Measurements from ENCODE around the gene CHST15. TPM values are rescaled to one million over a fixed set of nuclear protein-coding genes. Genes with fewer than 3 reads are reported as not detected.

The CHST15 gene
- total and polyA plus RNA-seq, 4 donors = 2.9 to 16.5 (median 6.4) TPM

DNA sequence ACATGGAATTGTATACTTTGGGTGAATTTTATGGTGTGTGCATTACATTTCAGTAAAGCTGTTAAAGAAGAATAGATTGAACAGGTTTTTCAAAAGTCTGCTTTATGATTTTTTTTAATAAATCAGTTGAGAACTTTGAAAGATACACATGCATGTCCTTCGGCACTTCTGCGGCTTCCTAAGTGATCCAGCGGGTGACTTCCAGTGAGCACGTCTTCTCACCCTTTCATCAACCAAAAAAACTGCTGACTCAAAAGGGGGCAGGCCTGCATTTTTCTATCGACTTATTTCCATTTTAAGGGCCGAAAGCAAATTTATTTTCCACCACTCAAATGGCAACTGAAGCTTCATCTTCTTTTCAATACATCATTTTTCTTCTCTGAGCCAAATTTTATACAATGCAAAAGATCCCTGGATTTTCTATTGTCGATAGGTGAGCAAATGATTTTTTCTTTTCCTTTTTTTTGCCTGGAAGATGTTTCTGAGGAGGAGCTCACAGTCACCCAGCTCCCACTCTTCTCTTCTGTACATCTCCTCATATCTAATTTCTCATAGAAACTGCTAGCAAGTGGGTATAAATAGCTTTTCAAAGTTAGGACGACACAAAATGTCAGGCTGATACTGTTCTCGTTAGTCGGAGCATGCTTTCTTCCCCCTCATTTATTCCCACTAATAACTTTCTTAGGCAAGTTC lies 10.2 kb downstream of the CHST15 start:
- WGBS = 85% methylated on average over 10 of the region's 10 CpGs
- no peak for DNase-seq (ENCODE audit: low spot score)
- no peak overlapping the region for H3K9ac ChIP-seq (ENCODE audit: low read depth in 1 of 2, low read length in 2 of 2)
- H3K4me1 ChIP-seq (ENCODE audit: control insufficient read depth in 4 of 4, insufficient read depth in 4 of 4, low read length in 3 of 4) = no peaks in the 10 kb centered on the region
- H3K27ac ChIP-seq (ENCODE audit: low read depth in 1 of 2, low read length in 2 of 2) = no peak overlapping the region
- H3K4me3 ChIP-seq (ENCODE audit: low read depth in 1 of 3, low read length in 3 of 3) = no peak overlapping the region
- no peaks in the 10 kb centered on the region for H3K27me3 ChIP-seq (ENCODE audit: control insufficient read depth in 4 of 4, insufficient read depth in 4 of 4, low read length in 3 of 4)
- H3K9me3 ChIP-seq (ENCODE audit: control insufficient read depth in 4 of 4, low read length in 3 of 4) = no peaks in the 10 kb centered on the region
- TF ChIP-seq JUND (IDR thresholded peaks at IDR 0.05) (no peak), YY1 (IDR thresholded peaks at IDR 0.05) (no peak), HNF4G (IDR thresholded peaks at IDR 0.05) (no peak), RAD21 (IDR thresholded peaks at IDR 0.05) (no peak), FOXA1 (IDR thresholded peaks at IDR 0.05) (no peak), RXRA (IDR thresholded peaks at IDR 0.05) (no peak), NR2F2 (IDR thresholded peaks at IDR 0.05) (no peak)
- TF ChIP-seq, protein P1, sequence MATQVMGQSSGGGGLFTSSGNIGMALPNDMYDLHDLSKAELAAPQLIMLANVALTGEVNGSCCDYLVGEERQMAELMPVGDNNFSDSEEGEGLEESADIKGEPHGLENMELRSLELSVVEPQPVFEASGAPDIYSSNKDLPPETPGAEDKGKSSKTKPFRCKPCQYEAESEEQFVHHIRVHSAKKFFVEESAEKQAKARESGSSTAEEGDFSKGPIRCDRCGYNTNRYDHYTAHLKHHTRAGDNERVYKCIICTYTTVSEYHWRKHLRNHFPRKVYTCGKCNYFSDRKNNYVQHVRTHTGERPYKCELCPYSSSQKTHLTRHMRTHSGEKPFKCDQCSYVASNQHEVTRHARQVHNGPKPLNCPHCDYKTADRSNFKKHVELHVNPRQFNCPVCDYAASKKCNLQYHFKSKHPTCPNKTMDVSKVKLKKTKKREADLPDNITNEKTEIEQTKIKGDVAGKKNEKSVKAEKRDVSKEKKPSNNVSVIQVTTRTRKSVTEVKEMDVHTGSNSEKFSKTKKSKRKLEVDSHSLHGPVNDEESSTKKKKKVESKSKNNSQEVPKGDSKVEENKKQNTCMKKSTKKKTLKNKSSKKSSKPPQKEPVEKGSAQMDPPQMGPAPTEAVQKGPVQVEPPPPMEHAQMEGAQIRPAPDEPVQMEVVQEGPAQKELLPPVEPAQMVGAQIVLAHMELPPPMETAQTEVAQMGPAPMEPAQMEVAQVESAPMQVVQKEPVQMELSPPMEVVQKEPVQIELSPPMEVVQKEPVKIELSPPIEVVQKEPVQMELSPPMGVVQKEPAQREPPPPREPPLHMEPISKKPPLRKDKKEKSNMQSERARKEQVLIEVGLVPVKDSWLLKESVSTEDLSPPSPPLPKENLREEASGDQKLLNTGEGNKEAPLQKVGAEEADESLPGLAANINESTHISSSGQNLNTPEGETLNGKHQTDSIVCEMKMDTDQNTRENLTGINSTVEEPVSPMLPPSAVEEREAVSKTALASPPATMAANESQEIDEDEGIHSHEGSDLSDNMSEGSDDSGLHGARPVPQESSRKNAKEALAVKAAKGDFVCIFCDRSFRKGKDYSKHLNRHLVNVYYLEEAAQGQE (IDR thresholded peaks at IDR 0.05) = no peak
- H3K36me3 ChIP-seq (ENCODE audit: control insufficient read depth in 4 of 4, insufficient read depth in 3 of 4, low read depth in 1 of 4, low read length in 3 of 4) = no peaks in the 10 kb centered on the region

DNA sequence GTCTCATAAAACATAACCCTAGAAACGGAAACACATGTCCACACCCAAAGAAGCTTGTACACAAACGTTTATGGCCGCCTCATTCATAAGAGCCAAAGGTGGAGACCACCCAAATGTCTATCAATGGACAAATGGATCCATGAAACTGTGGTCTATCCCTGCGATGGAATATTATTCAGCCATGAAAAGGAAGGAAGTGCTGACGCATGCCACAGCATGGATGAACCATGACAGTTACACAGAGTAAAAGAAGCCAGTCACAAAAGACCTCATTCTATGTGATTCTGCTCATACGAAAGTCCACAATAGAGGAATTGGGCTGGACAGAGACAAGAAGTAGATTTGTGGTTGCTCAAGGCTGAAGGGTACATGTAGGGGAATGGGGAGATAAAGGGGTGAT lies 10.8 kb downstream of the CHST15 start:
- Histone ChIP-seq H3K27ac (ENCODE audit: low read depth in 1 of 2, low read length in 2 of 2) (no peak overlapping the region), H3K4me3 (ENCODE audit: low read depth in 1 of 3, low read length in 3 of 3) (no peak overlapping the region), H3K4me1 (ENCODE audit: control insufficient read depth in 4 of 4, insufficient read depth in 4 of 4, low read length in 3 of 4) (peaks cover 0 to 2% (median 0%) of the 10 kb centered on the region in 4 donors), H3K9ac (ENCODE audit: low read depth in 1 of 2, low read length in 2 of 2) (no peak overlapping the region), H3K9me3 (ENCODE audit: control insufficient read depth in 4 of 4, low read length in 3 of 4) (no peaks in the 10 kb centered on the region), H3K27me3 (ENCODE audit: control insufficient read depth in 4 of 4, insufficient read depth in 4 of 4, low read length in 3 of 4) (no peaks in the 10 kb centered on the region), H3K36me3 (ENCODE audit: control insufficient read depth in 4 of 4, insufficient read depth in 3 of 4, low read depth in 1 of 4, low read length in 3 of 4) (no peaks in the 10 kb centered on the region)
- no peak for DNase-seq (ENCODE audit: low spot score)
- WGBS = 87% methylated on average over 6 of the region's 6 CpGs
- no peak for TF ChIP-seq RXRA (IDR thresholded peaks at IDR 0.05)

DNA sequence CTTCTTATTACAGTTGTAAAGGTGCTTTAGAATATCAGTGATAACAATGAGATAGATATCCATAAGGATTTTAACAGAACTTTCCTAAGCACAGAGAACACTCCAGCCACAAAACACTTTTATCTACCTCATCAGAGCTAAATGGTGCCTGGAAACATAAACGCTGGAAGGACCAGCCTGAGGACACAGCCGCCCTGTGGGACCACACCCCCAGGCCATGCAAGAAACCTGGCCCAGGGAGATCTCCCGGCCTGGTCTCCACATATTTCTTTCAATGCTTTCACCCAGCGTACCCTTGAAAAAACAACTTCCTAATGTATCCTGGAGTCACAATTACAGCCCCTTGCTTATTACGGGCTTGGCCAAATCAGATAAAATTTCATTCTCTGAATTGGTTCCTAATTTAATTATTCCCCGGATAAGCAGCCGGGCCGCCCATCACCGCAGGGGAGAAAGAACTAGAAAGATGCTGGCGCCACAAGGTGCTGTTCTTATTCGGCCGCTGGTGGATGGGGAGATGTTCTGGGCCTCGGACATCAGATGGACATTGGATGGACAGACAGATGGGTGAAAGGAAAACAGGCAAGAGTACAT lies 11.8 kb downstream of the CHST15 start:
- DNase-seq (ENCODE audit: low spot score) = no peak
- H3K27me3 ChIP-seq (ENCODE audit: control insufficient read depth in 4 of 4, insufficient read depth in 4 of 4, low read length in 3 of 4) = no peaks in the 10 kb centered on the region
- no peak overlapping the region for H3K4me3 ChIP-seq (ENCODE audit: low read depth in 1 of 3, low read length in 3 of 3)
- no peak overlapping the region for H3K27ac ChIP-seq (ENCODE audit: low read depth in 1 of 2, low read length in 2 of 2)
- 83% methylated on average over 13 of the region's 13 CpGs for WGBS
- H3K9ac ChIP-seq (ENCODE audit: low read depth in 1 of 2, low read length in 2 of 2) = no peak overlapping the region
- no peaks in the 10 kb centered on the region for H3K36me3 ChIP-seq (ENCODE audit: control insufficient read depth in 4 of 4, insufficient read depth in 3 of 4, low read depth in 1 of 4, low read length in 3 of 4)
- no peaks in the 10 kb centered on the region for H3K9me3 ChIP-seq (ENCODE audit: control insufficient read depth in 4 of 4, low read length in 3 of 4)
- peaks cover 0 to 2% (median 0%) of the 10 kb centered on the region in 4 donors for H3K4me1 ChIP-seq (ENCODE audit: control insufficient read depth in 4 of 4, insufficient read depth in 4 of 4, low read length in 3 of 4)
- TF ChIP-seq SP1 (IDR thresholded peaks at IDR 0.05) (no peak), EGR1 (IDR thresholded peaks at IDR 0.05; ENCODE audit: low read depth in 2 of 2) (no peak), FOXA2 (IDR thresholded peaks at IDR 0.05) (no peak), RAD21 (IDR thresholded peaks at IDR 0.05) (no peak), HNF4A (conservative IDR thresholded peaks at IDR 0.05) (no peak), JUND (IDR thresholded peaks at IDR 0.05) (no peak), HNF4G (IDR thresholded peaks at IDR 0.05) (no peak), TAF1 (conservative IDR thresholded peaks at IDR 0.05) (no peak), YY1 (IDR thresholded peaks at IDR 0.05) (no peak), FOXA1 (IDR thresholded peaks at IDR 0.05) (no peak)
- TF ChIP-seq, protein P2, sequence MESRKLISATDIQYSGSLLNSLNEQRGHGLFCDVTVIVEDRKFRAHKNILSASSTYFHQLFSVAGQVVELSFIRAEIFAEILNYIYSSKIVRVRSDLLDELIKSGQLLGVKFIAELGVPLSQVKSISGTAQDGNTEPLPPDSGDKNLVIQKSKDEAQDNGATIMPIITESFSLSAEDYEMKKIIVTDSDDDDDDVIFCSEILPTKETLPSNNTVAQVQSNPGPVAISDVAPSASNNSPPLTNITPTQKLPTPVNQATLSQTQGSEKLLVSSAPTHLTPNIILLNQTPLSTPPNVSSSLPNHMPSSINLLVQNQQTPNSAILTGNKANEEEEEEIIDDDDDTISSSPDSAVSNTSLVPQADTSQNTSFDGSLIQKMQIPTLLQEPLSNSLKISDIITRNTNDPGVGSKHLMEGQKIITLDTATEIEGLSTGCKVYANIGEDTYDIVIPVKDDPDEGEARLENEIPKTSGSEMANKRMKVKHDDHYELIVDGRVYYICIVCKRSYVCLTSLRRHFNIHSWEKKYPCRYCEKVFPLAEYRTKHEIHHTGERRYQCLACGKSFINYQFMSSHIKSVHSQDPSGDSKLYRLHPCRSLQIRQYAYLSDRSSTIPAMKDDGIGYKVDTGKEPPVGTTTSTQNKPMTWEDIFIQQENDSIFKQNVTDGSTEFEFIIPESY (IDR thresholded peaks at IDR 0.05) = no peak
- TF ChIP-seq, protein P3, sequence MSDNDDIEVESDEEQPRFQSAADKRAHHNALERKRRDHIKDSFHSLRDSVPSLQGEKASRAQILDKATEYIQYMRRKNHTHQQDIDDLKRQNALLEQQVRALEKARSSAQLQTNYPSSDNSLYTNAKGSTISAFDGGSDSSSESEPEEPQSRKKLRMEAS (IDR thresholded peaks at IDR 0.05) = no peak
- TF ChIP-seq, protein P4, sequence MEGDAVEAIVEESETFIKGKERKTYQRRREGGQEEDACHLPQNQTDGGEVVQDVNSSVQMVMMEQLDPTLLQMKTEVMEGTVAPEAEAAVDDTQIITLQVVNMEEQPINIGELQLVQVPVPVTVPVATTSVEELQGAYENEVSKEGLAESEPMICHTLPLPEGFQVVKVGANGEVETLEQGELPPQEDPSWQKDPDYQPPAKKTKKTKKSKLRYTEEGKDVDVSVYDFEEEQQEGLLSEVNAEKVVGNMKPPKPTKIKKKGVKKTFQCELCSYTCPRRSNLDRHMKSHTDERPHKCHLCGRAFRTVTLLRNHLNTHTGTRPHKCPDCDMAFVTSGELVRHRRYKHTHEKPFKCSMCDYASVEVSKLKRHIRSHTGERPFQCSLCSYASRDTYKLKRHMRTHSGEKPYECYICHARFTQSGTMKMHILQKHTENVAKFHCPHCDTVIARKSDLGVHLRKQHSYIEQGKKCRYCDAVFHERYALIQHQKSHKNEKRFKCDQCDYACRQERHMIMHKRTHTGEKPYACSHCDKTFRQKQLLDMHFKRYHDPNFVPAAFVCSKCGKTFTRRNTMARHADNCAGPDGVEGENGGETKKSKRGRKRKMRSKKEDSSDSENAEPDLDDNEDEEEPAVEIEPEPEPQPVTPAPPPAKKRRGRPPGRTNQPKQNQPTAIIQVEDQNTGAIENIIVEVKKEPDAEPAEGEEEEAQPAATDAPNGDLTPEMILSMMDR (IDR thresholded peaks at IDR 0.05; ENCODE audit: low read depth, low read length, missing input control) = no peak
- TF ChIP-seq, protein P1 (IDR thresholded peaks at IDR 0.05) = no peak
